Cardiac muscle cell (in vitro differentiated cells and primary cell): ENCODE data around the gene KCNE4. TPM values are rescaled to one million over a fixed set of nuclear protein-coding genes. Genes with fewer than 3 reads are reported as not detected.

ENCODE experiments used
- DNase-seq, 2 donors: peaks; one replicate each; pipeline versions ENCODE4 v3.0.0 to v3.0.0-alpha.2; 2010 to 2017; ENCODE audit warnings: low read depth in 1 of 2, low spot score in 1 of 2
- H3K27ac ChIP-seq: fragments of 200-600 bp; sonication (generic); 2 replicates; pipeline ENCODE4 v1.5.1; 2016
- H3K27me3 ChIP-seq: fragments of 200-600 bp; sonication (generic); 2 replicates; pipeline ENCODE4 v1.6.0; 2016; ENCODE audit warnings: control low read depth
- H3K36me3 ChIP-seq: fragments of 200-600 bp; sonication (generic); 2 replicates; pipeline ENCODE4 v1.5.1; 2016; ENCODE audit warnings: control low read depth
- H3K4me1 ChIP-seq: fragments of 200-600 bp; sonication (generic); 2 replicates; pipeline ENCODE4 v1.8.1; 2017; ENCODE audit warnings: low read depth, mild to moderate bottlenecking, mixed run types
- H3K4me3 ChIP-seq: fragments of 200-600 bp; sonication (generic); 2 replicates; pipeline ENCODE4 v1.5.1; 2016; ENCODE audit warnings: mild to moderate bottlenecking
- H3K9me3 ChIP-seq: fragments of 200-600 bp; sonication (generic); 2 replicates; pipeline ENCODE4 v1.5.1; 2017; ENCODE audit warnings: low read depth, mild to moderate bottlenecking, control low read depth
- CTCF ChIP-seq: IDR thresholded peaks from 2 replicates; pipeline ENCODE4 v1.5.1; 2012; ENCODE audit warnings: low read depth, mild to moderate bottlenecking, low read length
- polyA plus RNA-seq: library from polyadenylated mRNA; unstranded; fragments of >200 nt; fragmentation: Nextera tagmentation; extraction: Ambion mirVana; gene quantifications from 2 replicates; pipeline ENCODE4 v1.2.1, GENCODE V29; 2016
- total RNA-seq: library from RNA; depleted of rRNA; stranded (reverse); fragments of >200 nt; gene quantifications from 2 replicates; pipeline ENCODE4 v1.2.3, GENCODE V29; 2016

The KCNE4 gene
- total and polyA plus RNA-seq, 2 experiments from 2014 or later: 0.12 to 0.71 TPM

DNA sequence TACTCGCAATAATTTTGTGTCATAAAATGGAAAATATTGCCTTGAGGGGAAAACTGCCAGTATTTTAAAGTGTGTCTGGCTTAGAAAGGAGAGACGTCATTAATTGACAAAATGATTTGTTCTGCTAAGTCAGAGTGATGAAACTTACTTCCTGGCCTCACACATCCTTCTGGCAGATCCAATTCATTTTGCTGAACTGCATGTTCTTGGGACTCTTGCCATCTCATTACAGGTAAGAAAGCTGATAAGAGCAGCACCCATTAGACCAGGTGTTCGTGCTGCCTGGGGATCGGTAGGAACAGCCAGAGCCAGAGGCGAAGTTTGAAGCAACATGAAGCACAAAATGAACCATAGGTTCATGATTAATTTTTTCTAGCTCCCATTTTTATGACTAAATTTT, 38.0 kb downstream of the KCNE4 start:
- H3K9me3 ChIP-seq: no peaks in the 10 kb centered on the region
- H3K27ac ChIP-seq: no peak overlapping the region
- no peak for DNase-seq
- H3K36me3 ChIP-seq: no peaks in the 10 kb centered on the region
- TF ChIP-seq CTCF: no peak
- no peak overlapping the region for H3K4me3 ChIP-seq
- H3K27me3 ChIP-seq: no peaks in the 10 kb centered on the region
- peaks cover 8% of the 10 kb centered on the region for H3K4me1 ChIP-seq

DNA sequence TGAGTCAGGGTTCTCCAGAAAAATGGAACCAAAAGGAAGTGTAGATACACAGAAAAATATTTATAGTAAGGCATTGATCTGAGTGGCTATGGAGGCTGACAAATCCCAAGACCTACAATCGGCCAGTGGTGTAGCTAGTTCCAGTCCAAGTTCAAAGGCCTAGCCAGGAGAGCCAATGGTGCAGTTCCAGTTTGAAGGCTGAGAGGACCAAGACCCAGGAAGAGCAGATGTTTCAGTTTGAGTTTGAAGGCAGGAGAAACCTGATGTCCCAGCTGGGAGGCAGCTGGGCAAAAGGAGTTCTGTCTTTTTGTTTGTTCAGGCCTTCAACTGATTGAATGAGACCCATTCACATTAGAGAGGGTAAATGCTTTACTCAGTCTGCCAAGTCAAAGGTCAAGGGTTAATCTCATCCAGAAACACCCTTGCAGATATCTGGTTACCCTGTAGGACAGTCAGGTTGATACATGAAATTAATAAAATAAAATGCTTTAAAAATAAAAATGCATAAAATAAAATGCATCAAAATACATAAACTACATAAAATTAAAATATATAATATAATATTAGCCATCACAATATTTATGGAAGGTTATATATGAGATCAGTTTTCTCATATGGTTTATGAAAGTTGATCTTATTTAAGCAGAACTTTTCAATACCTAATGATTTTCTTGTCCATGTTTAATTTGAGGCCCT, 38.7 kb downstream of the KCNE4 start:
- peaks cover 8% of the 10 kb centered on the region for H3K4me1 ChIP-seq
- TF ChIP-seq CTCF: no peak
- no peaks in the 10 kb centered on the region for H3K36me3 ChIP-seq
- DNase-seq: no peak
- H3K27me3 ChIP-seq: no peaks in the 10 kb centered on the region
- H3K27ac ChIP-seq: no peak overlapping the region
- H3K9me3 ChIP-seq: no peaks in the 10 kb centered on the region
- H3K4me3 ChIP-seq: no peak overlapping the region

DNA sequence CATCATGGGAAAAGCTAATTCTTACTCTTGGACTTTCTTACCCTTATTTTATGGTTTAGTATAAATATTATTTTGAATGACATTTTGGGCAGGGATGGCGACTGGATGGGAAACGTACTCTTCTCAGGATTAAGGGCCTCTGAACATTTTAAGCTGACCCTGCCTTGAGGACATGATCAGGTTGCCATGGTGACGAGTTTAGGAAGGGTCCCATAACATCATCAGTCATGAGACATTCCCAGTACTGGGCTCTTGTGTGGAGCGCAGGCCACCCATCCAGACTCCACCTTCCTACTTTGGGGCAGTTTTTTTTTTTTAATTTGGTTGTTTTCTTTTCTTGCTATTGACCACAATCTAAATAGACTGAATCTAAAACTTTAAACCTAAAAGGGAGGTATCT, 40.7 kb downstream of the KCNE4 start:
- Histone ChIP-seq H3K4me3 (no peak overlapping the region), H3K27ac (no peak overlapping the region), H3K36me3 (no peaks in the 10 kb centered on the region), H3K4me1 (peaks cover 8% of the 10 kb centered on the region), H3K27me3 (no peaks in the 10 kb centered on the region), H3K9me3 (no peaks in the 10 kb centered on the region)
- no peak for TF ChIP-seq CTCF
- no peak for DNase-seq

- no peaks in the 10 kb centered on the region for H3K9me3 ChIP-seq
- no peaks in the 10 kb centered on the region for H3K27me3 ChIP-seq
- H3K36me3 ChIP-seq: no peaks in the 10 kb centered on the region
- H3K4me3 ChIP-seq: no peak overlapping the region
- DNase-seq: peak in 1 of 2 donors; percentile 73
- peaks cover 8% of the 10 kb centered on the region for H3K4me1 ChIP-seq
- H3K27ac ChIP-seq: no peak overlapping the region
- TF ChIP-seq CTCF: no peak
Measured at GRCh38 chr2:223093436-223094241, 41.6 kb downstream of the KCNE4 start.

DNA sequence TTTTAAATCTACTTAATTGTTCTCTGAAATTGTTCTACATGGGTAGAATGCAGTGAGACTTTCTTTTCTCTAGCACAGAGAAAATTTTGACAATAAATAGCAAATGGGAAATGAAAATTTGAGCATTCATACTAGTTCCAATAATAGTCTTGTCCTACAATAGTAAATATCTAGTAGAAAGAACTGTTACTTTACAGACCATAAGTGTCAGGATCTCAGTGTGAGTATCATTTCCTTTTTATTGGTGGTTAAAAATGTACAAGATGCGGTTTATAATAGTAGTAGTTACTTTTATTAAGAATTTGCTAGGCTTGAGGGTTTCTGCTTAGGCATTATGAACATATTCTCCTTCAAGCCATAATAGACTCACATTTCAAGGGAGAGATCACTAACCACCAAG, 43.2 kb downstream of the KCNE4 start:
- no peak for DNase-seq
- no peaks in the 10 kb centered on the region for H3K27me3 ChIP-seq
- H3K27ac ChIP-seq: no peak overlapping the region
- TF ChIP-seq CTCF: no peak
- H3K4me1 ChIP-seq: no peaks in the 10 kb centered on the region
- no peaks in the 10 kb centered on the region for H3K9me3 ChIP-seq
- H3K36me3 ChIP-seq: no peaks in the 10 kb centered on the region
- H3K4me3 ChIP-seq: no peak overlapping the region
